ENCODE measurements around the gene MBOAT2.
"Not testable (repeated sequence)": the region's sequence is repeated elsewhere in the genome, so short reads cannot be mapped to it uniquely, and the experiment has no call there.

The MBOAT2 gene

GRCh38 chr2:8954990-8955389 is 48.5 kb downstream of the MBOAT2 start:
- no peak for DNase-seq (ENCODE audit: low spot score)

GRCh38 chr2:8953525-8953924 is 50.0 kb downstream of the MBOAT2 start:
- no peak for DNase-seq (ENCODE audit: low spot score)

GRCh38 chr2:8939486-8940114 is 63.9 kb downstream of the MBOAT2 start:
- DNase-seq (ENCODE audit: low spot score): no peak

GRCh38 chr2:8938384-8938783 is 65.1 kb downstream of the MBOAT2 start:
- no peak for DNase-seq (ENCODE audit: low spot score)

GRCh38 chr2:8935982-8936381 is 67.5 kb downstream of the MBOAT2 start:
- DNase-seq (ENCODE audit: low spot score): no peak

GRCh38 chr2:8934338-8934737 is 69.1 kb downstream of the MBOAT2 start:
- DNase-seq (ENCODE audit: low spot score): no peak

GRCh38 chr2:8932702-8933101 is 70.8 kb downstream of the MBOAT2 start:
- DNase-seq (ENCODE audit: low spot score): no peak

- DNase-seq (ENCODE audit: low spot score): not testable (repeated sequence)
Observed at GRCh38 chr2:8930185-8930584, 73.3 kb downstream of the MBOAT2 start.

- DNase-seq (ENCODE audit: low spot score): no peak
Observed at GRCh38 chr2:8929128-8929527, 74.4 kb downstream of the MBOAT2 start.

- DNase-seq (ENCODE audit: low spot score): no peak
Observed at GRCh38 chr2:8927510-8928455, 75.7 kb downstream of the MBOAT2 start.

- DNase-seq (ENCODE audit: low spot score): no peak
Observed at GRCh38 chr2:8926356-8926755, 77.1 kb downstream of the MBOAT2 start.

GRCh38 chr2:8925411-8925810 is 78.1 kb downstream of the MBOAT2 start:
- DNase-seq (ENCODE audit: low spot score): no peak

GRCh38 chr2:8923183-8923582 is 80.3 kb downstream of the MBOAT2 start:
- no peak for DNase-seq (ENCODE audit: low spot score)

- no peak for DNase-seq (ENCODE audit: low spot score)
Observed at GRCh38 chr2:8922431-8922830, 81.1 kb downstream of the MBOAT2 start.

GRCh38 chr2:8918412-8918811 is 85.1 kb downstream of the MBOAT2 start:
- no peak for DNase-seq (ENCODE audit: low spot score)

- no peak for DNase-seq (ENCODE audit: low spot score)
Observed at GRCh38 chr2:8915941-8916340, 87.5 kb downstream of the MBOAT2 start.

- DNase-seq (ENCODE audit: low spot score): not testable (repeated sequence)
Observed at GRCh38 chr2:8913767-8914166, 89.7 kb downstream of the MBOAT2 start.

- no peak for DNase-seq (ENCODE audit: low spot score)
Observed at GRCh38 chr2:8907764-8908288, 95.7 kb downstream of the MBOAT2 start.

GRCh38 chr2:8903924-8904323 is 99.6 kb downstream of the MBOAT2 start:
- not testable (repeated sequence) for DNase-seq (ENCODE audit: low spot score)

- DNase-seq (ENCODE audit: low spot score): not testable (repeated sequence)
Observed at GRCh38 chr2:8902757-8903156, 100.7 kb downstream of the MBOAT2 start.

- not testable (repeated sequence) for DNase-seq (ENCODE audit: low spot score)
Observed at GRCh38 chr2:8897206-8897605, 106.3 kb downstream of the MBOAT2 start.

- DNase-seq (ENCODE audit: low spot score): not testable (repeated sequence)
Observed at GRCh38 chr2:8896671-8897070, 106.8 kb downstream of the MBOAT2 start.

Measured in LoVo (cell line).